ENCODE data around the gene STX1A.
A peak's percentile ranks its signal among the peaks of the same experiment; 100 is the strongest.
"Not testable (repeated sequence)": the region's sequence is repeated elsewhere in the genome, so short reads cannot be mapped to it uniquely, and the experiment has no call there.

STX1A gene

GRCh38 chr7:73717025-73717807 lies 2.3 kb downstream of the STX1A start:
- TF ChIP-seq CTCF (IDR thresholded peaks at IDR 0.05; ENCODE audit: low read depth, low read length): no peak
- no peaks in the 10 kb centered on the region for H3K9me3 ChIP-seq (ENCODE audit: severe bottlenecking)
- H3K36me3 ChIP-seq: peaks cover 17% of the 10 kb centered on the region
- H3K4me3 ChIP-seq (ENCODE audit: low read depth, low read length): no peak overlapping the region
- peak overlapping the region; percentile 77 for H3K27ac ChIP-seq
- DNase-seq: no peak
- no peaks in the 10 kb centered on the region for H3K27me3 ChIP-seq (ENCODE audit: insufficient read depth, low read depth, severe bottlenecking)

- no peak for DNase-seq
- no peak for TF ChIP-seq CTCF (IDR thresholded peaks at IDR 0.05; ENCODE audit: low read depth, low read length)
- H3K9me3 ChIP-seq (ENCODE audit: severe bottlenecking): no peaks in the 10 kb centered on the region
- H3K27ac ChIP-seq: peak overlapping the region; percentile 77
- H3K36me3 ChIP-seq: peaks cover 17% of the 10 kb centered on the region
- no peak overlapping the region for H3K4me3 ChIP-seq (ENCODE audit: low read depth, low read length)
- no peaks in the 10 kb centered on the region for H3K27me3 ChIP-seq (ENCODE audit: insufficient read depth, low read depth, severe bottlenecking)
Observed at GRCh38 chr7:73716318-73716890, 3.1 kb downstream of the STX1A start.

- Histone ChIP-seq H3K4me3 (ENCODE audit: low read depth, low read length) (no peak overlapping the region), H3K27me3 (ENCODE audit: insufficient read depth, low read depth, severe bottlenecking) (no peaks in the 10 kb centered on the region), H3K27ac (peak overlapping the region; percentile 77)
Observed at GRCh38 chr7:73715648-73716317, 3.7 kb downstream of the STX1A start.

GRCh38 chr7:73713319-73713718 lies 6.2 kb downstream of the STX1A start:
- H3K27me3 ChIP-seq (ENCODE audit: insufficient read depth, low read depth, severe bottlenecking); DNase-seq: not testable (repeated sequence)
- peaks cover 25% of the 10 kb centered on the region for H3K36me3 ChIP-seq

More at GRCh38 chr7:73715648-73716317, 3.7 kb downstream of the STX1A start:
- no peaks in the 10 kb centered on the region for H3K9me3 ChIP-seq (ENCODE audit: severe bottlenecking)
- peak; percentile 56 for DNase-seq
- no peak for TF ChIP-seq CTCF (IDR thresholded peaks at IDR 0.05; ENCODE audit: low read depth, low read length)
- peaks cover 17% of the 10 kb centered on the region for H3K36me3 ChIP-seq

GRCh38 chr7:73712773-73713172 lies 6.7 kb downstream of the STX1A start:
- no peak for DNase-seq
- H3K27me3 ChIP-seq (ENCODE audit: insufficient read depth, low read depth, severe bottlenecking): no peaks in the 10 kb centered on the region
- no peaks in the 10 kb centered on the region for H3K9me3 ChIP-seq (ENCODE audit: severe bottlenecking)
- H3K4me3 ChIP-seq (ENCODE audit: low read depth, low read length): no peak overlapping the region
- H3K27ac ChIP-seq: no peak overlapping the region
- TF ChIP-seq CTCF (IDR thresholded peaks at IDR 0.05; ENCODE audit: low read depth, low read length): no peak
- H3K36me3 ChIP-seq: peaks cover 25% of the 10 kb centered on the region

More at GRCh38 chr7:73713319-73713718, 6.2 kb downstream of the STX1A start:
- H3K4me3 ChIP-seq (ENCODE audit: low read depth, low read length); H3K9me3 ChIP-seq (ENCODE audit: severe bottlenecking); H3K27ac ChIP-seq: not testable (repeated sequence)

- TF ChIP-seq CTCF (IDR thresholded peaks at IDR 0.05; ENCODE audit: low read depth, low read length): no peak
- H3K27ac ChIP-seq: peak overlapping the region; percentile 39
- H3K36me3 ChIP-seq: peaks cover 21% of the 10 kb centered on the region
- no peak overlapping the region for H3K4me3 ChIP-seq (ENCODE audit: low read depth, low read length)
- no peaks in the 10 kb centered on the region for H3K9me3 ChIP-seq (ENCODE audit: severe bottlenecking)
- H3K27me3 ChIP-seq (ENCODE audit: insufficient read depth, low read depth, severe bottlenecking): no peaks in the 10 kb centered on the region
- DNase-seq: no peak
Observed at GRCh38 chr7:73708961-73709549, 10.4 kb downstream of the STX1A start.
